Central memory CD8-positive, alpha-beta T cell (primary cell): ENCODE results near the gene OVCH1.

Experiments
- ATAC-seq: fragments of 150-1000 bp; cut with Tn5 transposase; replicated peaks from 2 replicates; pipeline ENCODE4 v1.10.0; 2022; ENCODE audit warnings: mild to moderate bottlenecking, moderate FRiP score, moderate number of reproducible peaks; ENCODE audit not compliant: poor library complexity, severe bottlenecking; ENCODE audit errors: extremely low read depth
- DNase-seq, 2 donors: peaks; one replicate each; pipeline ENCODE4 v3.0.0; 2021; ENCODE audit warnings: low spot score in 2 of 2
- H3K27ac Mint-ChIP-seq: one replicate; pipeline ENCODE4 v1.8.0; 2022; ENCODE audit warnings: low read depth, mild to moderate bottlenecking, moderate library complexity, mixed read lengths
- H3K27me3 Mint-ChIP-seq: one replicate; pipeline ENCODE4 v1.8.0; 2022; ENCODE audit warnings: mixed read lengths
- H3K36me3 Mint-ChIP-seq: one replicate; pipeline ENCODE4 v1.8.0; 2022; ENCODE audit warnings: mild to moderate bottlenecking, moderate library complexity, mixed read lengths; ENCODE audit not compliant: insufficient read depth
- H3K4me1 Mint-ChIP-seq: one replicate; pipeline ENCODE4 v1.8.0; 2022; ENCODE audit warnings: mixed read lengths
- H3K4me3 Mint-ChIP-seq: one replicate; pipeline ENCODE4 v1.8.0; 2022; ENCODE audit warnings: mild to moderate bottlenecking, moderate library complexity, mixed read lengths
- H3K9me3 Mint-ChIP-seq: one replicate; pipeline ENCODE4 v1.8.0; 2022; ENCODE audit warnings: mixed read lengths

Gene OVCH1

DNA sequence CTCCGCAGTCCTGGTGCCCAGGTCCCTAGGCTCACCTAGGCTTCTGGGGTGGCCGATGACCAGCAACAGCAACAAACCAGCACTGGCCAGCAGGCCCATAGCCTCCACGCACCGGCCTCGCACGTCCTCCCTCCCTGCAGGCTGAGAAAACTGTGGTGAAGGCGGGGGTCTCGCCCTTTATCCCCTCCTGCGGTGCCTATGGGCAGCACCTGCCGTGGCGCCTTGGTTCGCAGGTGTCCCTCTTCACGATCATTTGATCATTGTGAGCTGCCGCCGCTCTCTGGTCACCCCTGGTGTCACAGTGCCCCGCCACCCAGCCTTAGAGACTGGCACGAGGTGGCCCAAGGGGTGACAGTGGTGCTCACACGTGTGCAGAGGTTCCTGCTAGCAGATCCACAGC, at the start of gene OVCH1:
TSS of gene OVCH1 (minus strand) at position 99 of the 400 bp plus-strand sequence. CDS start at position 99, 0 bp downstream.
- Mint-ChIP-seq H3K4me3 (no peak within 1 kb of the TSS), H3K27me3 (peaks cover 37% of the 10 kb centered on the region), H3K4me1 (no peaks in the 10 kb centered on the region), H3K27ac (no peak within 1 kb of the TSS), H3K9me3 (no peaks in the 10 kb centered on the region), H3K36me3 (peaks cover 2% of the 10 kb centered on the region)
- ATAC-seq (no peak), DNase-seq (no peak)

GRCh38 chr12:29547151-29547632, 49.7 kb upstream of the OVCH1 start:
- Mint-ChIP-seq H3K9me3 (no peaks in the 10 kb centered on the region), H3K27me3 (peaks cover 24% of the 10 kb centered on the region), H3K36me3 (no peaks in the 10 kb centered on the region), H3K4me3 (no peak overlapping the region), H3K4me1 (no peaks in the 10 kb centered on the region), H3K27ac (no peak overlapping the region)
- ATAC-seq (no peak), DNase-seq (no peak)

- Mint-ChIP-seq H3K27ac (no peak overlapping the region), H3K36me3 (no peaks in the 10 kb centered on the region), H3K9me3 (no peaks in the 10 kb centered on the region), H3K4me3 (no peak overlapping the region), H3K4me1 (no peaks in the 10 kb centered on the region), H3K27me3 (peaks cover 31% of the 10 kb centered on the region)
- ATAC-seq (no peak), DNase-seq (no peak)
These were observed 48.5 kb upstream of the OVCH1 start for GRCh38 chr12:29546000-29546399.

- DNase-seq, result no peak
- Mint-ChIP-seq H3K27ac (no peak overlapping the region), H3K27me3 (peaks cover 37% of the 10 kb centered on the region), H3K9me3 (no peaks in the 10 kb centered on the region), H3K4me1 (no peaks in the 10 kb centered on the region), H3K36me3 (no peaks in the 10 kb centered on the region), H3K4me3 (no peak overlapping the region)
- no peak for ATAC-seq
These were observed 47.6 kb upstream of the OVCH1 start for GRCh38 chr12:29545102-29545467.

- H3K36me3 Mint-ChIP-seq, result no peaks in the 10 kb centered on the region
- peaks cover 37% of the 10 kb centered on the region for H3K27me3 Mint-ChIP-seq
- no peaks in the 10 kb centered on the region for H3K4me1 Mint-ChIP-seq
- no peak overlapping the region for H3K27ac Mint-ChIP-seq
- H3K4me3 Mint-ChIP-seq, result no peak overlapping the region
- H3K9me3 Mint-ChIP-seq, result no peaks in the 10 kb centered on the region
- ATAC-seq, result no peak
- no peak for DNase-seq
These were observed 47.1 kb upstream of the OVCH1 start for GRCh38 chr12:29544428-29545101.

DNA sequence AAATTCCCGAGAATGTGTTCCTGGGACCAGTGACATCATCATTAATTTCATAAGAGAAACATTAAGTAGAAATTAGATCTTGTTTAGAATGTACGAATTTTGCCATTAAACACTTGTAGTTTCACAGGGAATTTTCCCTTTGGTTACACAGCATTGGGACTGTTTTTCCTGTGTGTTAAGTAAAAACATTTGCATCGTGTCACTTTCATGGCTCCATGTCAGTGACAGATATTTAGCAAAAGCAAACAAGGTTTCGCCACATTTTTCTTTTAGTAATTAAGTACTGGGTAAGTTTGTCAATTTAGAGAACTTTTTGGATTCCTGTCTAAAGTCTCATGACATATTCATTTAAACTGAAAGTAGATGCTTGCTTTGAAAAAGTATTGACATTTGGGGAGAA, 45.5 kb upstream of the OVCH1 start:
- H3K4me3 Mint-ChIP-seq, result no peak overlapping the region

DNA sequence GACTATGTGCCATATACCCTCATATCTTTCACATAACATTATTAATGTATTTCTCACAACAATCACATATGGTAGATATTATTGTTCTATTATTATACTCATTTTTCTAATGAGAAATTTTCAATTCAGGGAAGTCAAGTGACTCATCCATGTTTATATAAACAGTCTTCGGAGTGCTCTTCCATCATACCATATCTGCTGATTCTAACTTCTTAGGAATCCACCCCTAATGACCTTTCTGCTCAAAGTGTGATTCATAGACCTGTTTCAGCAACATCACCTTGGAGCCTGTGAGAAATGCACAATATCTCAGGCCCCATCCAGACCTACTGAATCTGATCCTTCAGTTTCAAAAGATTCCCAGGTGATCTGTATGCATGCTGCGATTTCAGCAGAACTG, 39.8 kb upstream of the OVCH1 start:
- no peak for DNase-seq
- H3K4me3 Mint-ChIP-seq, result no peak overlapping the region
- no peak overlapping the region for H3K27ac Mint-ChIP-seq
- no peaks in the 10 kb centered on the region for H3K4me1 Mint-ChIP-seq
- ATAC-seq, result no peak
- H3K27me3 Mint-ChIP-seq, result peaks cover 27% of the 10 kb centered on the region
- H3K36me3 Mint-ChIP-seq, result no peaks in the 10 kb centered on the region
- no peaks in the 10 kb centered on the region for H3K9me3 Mint-ChIP-seq

More for the DNA sequence above, 45.5 kb upstream of the OVCH1 start:
- ATAC-seq, result no peak
- no peaks in the 10 kb centered on the region for H3K36me3 Mint-ChIP-seq
- no peak overlapping the region for H3K27ac Mint-ChIP-seq
- H3K9me3 Mint-ChIP-seq, result no peaks in the 10 kb centered on the region
- no peaks in the 10 kb centered on the region for H3K4me1 Mint-ChIP-seq
- H3K27me3 Mint-ChIP-seq, result peaks cover 37% of the 10 kb centered on the region
- DNase-seq, result no peak

GRCh38 chr12:29534935-29535334, 37.4 kb upstream of the OVCH1 start:
- ATAC-seq (no peak), DNase-seq (no peak)
- no peaks in the 10 kb centered on the region for H3K9me3 Mint-ChIP-seq
- no peaks in the 10 kb centered on the region for H3K4me1 Mint-ChIP-seq
- no peaks in the 10 kb centered on the region for H3K36me3 Mint-ChIP-seq
- H3K27me3 Mint-ChIP-seq, result peaks cover 29% of the 10 kb centered on the region
- no peak overlapping the region for H3K27ac Mint-ChIP-seq
- H3K4me3 Mint-ChIP-seq, result no peak overlapping the region

DNA sequence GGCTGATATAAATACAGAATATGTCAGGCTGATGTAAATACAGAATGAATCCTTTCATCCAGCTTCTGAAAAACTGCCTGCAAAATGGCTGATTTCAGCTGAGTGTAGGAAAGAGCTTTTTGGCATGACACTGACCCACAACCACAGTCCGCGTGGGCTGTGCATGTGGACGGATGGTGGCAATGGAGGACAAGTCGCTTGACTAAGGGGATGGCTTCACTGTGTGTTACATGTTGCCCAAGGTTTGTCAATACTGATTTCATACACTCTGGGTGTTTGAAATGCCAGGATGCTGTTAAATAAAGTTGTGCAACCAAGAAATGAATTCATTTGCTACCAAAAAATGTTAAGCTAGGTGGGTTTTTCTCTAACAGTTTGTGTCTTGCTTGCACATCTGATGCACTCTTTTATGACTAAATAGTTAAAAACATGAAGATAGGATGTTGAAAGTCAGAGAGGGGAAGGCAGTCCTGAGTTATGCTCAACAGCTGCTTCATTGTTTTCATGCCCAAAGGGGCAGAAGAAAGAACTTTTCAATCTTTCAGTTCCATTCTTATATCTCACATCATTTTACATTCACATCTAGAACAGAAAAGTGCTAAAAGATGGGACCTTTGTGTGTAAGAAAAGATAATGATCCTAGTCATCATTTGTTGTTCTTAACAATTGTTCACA, 36.5 kb upstream of the OVCH1 start:
- H3K36me3 Mint-ChIP-seq, result no peaks in the 10 kb centered on the region

GRCh38 chr12:29531471-29531870, 34.0 kb upstream of the OVCH1 start:
- H3K27ac Mint-ChIP-seq, result no peak overlapping the region
- no peak overlapping the region for H3K4me3 Mint-ChIP-seq
- no peaks in the 10 kb centered on the region for H3K9me3 Mint-ChIP-seq
- DNase-seq (no peak), ATAC-seq (no peak)
- H3K4me1 Mint-ChIP-seq, result no peaks in the 10 kb centered on the region
- H3K27me3 Mint-ChIP-seq, result peaks cover 36% of the 10 kb centered on the region
- H3K36me3 Mint-ChIP-seq, result no peaks in the 10 kb centered on the region

More for the DNA sequence above, 36.5 kb upstream of the OVCH1 start:
- Mint-ChIP-seq H3K27me3 (peaks cover 36% of the 10 kb centered on the region), H3K27ac (no peak overlapping the region), H3K9me3 (no peaks in the 10 kb centered on the region), H3K4me1 (no peaks in the 10 kb centered on the region), H3K4me3 (no peak overlapping the region)
- ATAC-seq, result no peak
- DNase-seq, result no peak

- H3K4me1 Mint-ChIP-seq, result no peaks in the 10 kb centered on the region
- H3K27me3 Mint-ChIP-seq, result peaks cover 36% of the 10 kb centered on the region
- ATAC-seq, result no peak
These were observed 33.0 kb upstream of the OVCH1 start for GRCh38 chr12:29530436-29530835.

GRCh38 chr12:29528161-29528560, 30.7 kb upstream of the OVCH1 start:
- Mint-ChIP-seq H3K4me3 (no peak overlapping the region), H3K9me3 (no peaks in the 10 kb centered on the region), H3K36me3 (no peaks in the 10 kb centered on the region), H3K27ac (no peak overlapping the region), H3K27me3 (peaks cover 40% of the 10 kb centered on the region), H3K4me1 (no peaks in the 10 kb centered on the region)
- no peak for DNase-seq
- ATAC-seq, result no peak

More at GRCh38 chr12:29530436-29530835, 33.0 kb upstream of the OVCH1 start:
- DNase-seq, result no peak
- Mint-ChIP-seq H3K27ac (no peak overlapping the region), H3K36me3 (no peaks in the 10 kb centered on the region), H3K4me3 (no peak overlapping the region), H3K9me3 (no peaks in the 10 kb centered on the region)

DNA sequence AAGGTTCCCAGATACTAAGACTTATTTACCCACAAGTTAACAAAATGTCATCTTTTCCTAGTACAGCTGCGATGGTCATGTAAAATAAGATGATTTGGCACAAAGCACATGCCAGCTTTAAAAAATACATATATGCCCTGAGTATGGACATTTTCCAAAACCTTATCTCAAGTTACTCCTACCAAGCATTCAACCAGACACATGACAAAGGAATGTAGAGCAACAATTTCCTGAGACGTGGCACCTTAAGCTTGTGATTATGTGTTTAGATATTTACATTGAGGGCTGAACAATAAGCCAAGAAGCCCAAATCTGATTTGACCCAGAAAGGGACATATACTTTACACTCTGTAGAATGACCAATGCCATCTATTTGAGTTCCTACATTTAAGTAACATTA, 24.5 kb upstream of the OVCH1 start:
- H3K4me1 Mint-ChIP-seq, result no peaks in the 10 kb centered on the region
- ATAC-seq, result no peak
- H3K4me3 Mint-ChIP-seq, result no peak overlapping the region
- H3K27ac Mint-ChIP-seq, result no peak overlapping the region
- H3K9me3 Mint-ChIP-seq, result no peaks in the 10 kb centered on the region
- H3K27me3 Mint-ChIP-seq, result peaks cover 9% of the 10 kb centered on the region
- DNase-seq, result no peak
- no peaks in the 10 kb centered on the region for H3K36me3 Mint-ChIP-seq
